Neural cell (in vitro differentiated cells): ENCODE measurements around the gene TRABD2B. TPM values are rescaled to one million over a fixed set of nuclear protein-coding genes. Genes with fewer than 3 reads are reported as not detected.

Experiments
- H2AFZ ChIP-seq: fragments of 200-600, 300-800 bp; sonication (generic), shearing (Covaris generic); 2 replicates; pipeline ENCODE4 v1.6.0; 2014; ENCODE audit warnings: low read depth, mild to moderate bottlenecking, antibody characterized with exemption, low read length, moderate library complexity
- H3F3A ChIP-seq: fragments of 200-600 bp; shearing (Covaris generic); 2 replicates; pipeline ENCODE4 v1.6.1; 2016; ENCODE audit warnings: mild to moderate bottlenecking, moderate library complexity, mixed read lengths, antibody characterized with exemption, low read length; ENCODE audit not compliant: insufficient read depth, poor library complexity, severe bottlenecking
- H3K27ac ChIP-seq: fragments of 200-600, 300-800 bp; sonication (generic), shearing (Covaris generic); 2 replicates; pipeline ENCODE4 v1.5.1; 2014; ENCODE audit warnings: mild to moderate bottlenecking, low read length, moderate library complexity
- H3K27me3 ChIP-seq: fragments of 300-800, 200-600 bp; sonication (generic), shearing (Covaris generic); 2 replicates; pipeline ENCODE4 v1.6.0; 2014; ENCODE audit warnings: mild to moderate bottlenecking, low read depth, low read length, moderate library complexity; ENCODE audit not compliant: insufficient read depth
- H3K36me3 ChIP-seq: fragments of 300-800, 200-600 bp; sonication (generic), shearing (Covaris generic); 2 replicates; pipeline ENCODE4 v1.5.1; 2014; ENCODE audit warnings: mild to moderate bottlenecking, antibody characterized with exemption, low read length, moderate library complexity; ENCODE audit not compliant: insufficient read depth
- H3K4me2 ChIP-seq: fragments of 300-800, 200-600 bp; sonication (generic), shearing (Covaris generic); 2 replicates; pipeline ENCODE4 v1.6.0; 2014; ENCODE audit warnings: mild to moderate bottlenecking, low read length
- H3K4me3 ChIP-seq: fragments of 300-800, 200-600 bp; sonication (generic), shearing (Covaris generic); 2 replicates; pipeline ENCODE4 v1.5.1; 2014; ENCODE audit warnings: mild to moderate bottlenecking, low read length, moderate library complexity
- H3K79me2 ChIP-seq: fragments of 200-600 bp; shearing (Covaris generic); replicated peaks from 2 replicates; pipeline ENCODE4 v1.6.0; 2014; ENCODE audit warnings: mild to moderate bottlenecking, low read length, moderate library complexity; ENCODE audit not compliant: insufficient read depth
- H3K9ac ChIP-seq: fragments of 300-800, 200-600 bp; sonication (generic), shearing (Covaris generic); 2 replicates; pipeline ENCODE4 v1.6.1; 2016; ENCODE audit warnings: mild to moderate bottlenecking, low read length, mixed read lengths
- H3K9me2 ChIP-seq: fragments of 200-600 bp; shearing (Covaris generic); 2 replicates; pipeline ENCODE4 v1.6.1; 2016; ENCODE audit warnings: mild to moderate bottlenecking, low read length, mixed read lengths; ENCODE audit not compliant: insufficient read depth
- H3K9me3 ChIP-seq: fragments of 200-600, 300-800 bp; sonication (generic), shearing (Covaris generic); 2 replicates; pipeline ENCODE4 v1.6.1; 2016; ENCODE audit warnings: mild to moderate bottlenecking, mixed run types, low read length, moderate library complexity, mixed read lengths
- H4K20me1 ChIP-seq: fragments of 200-600 bp; shearing (Covaris generic); 2 replicates; pipeline ENCODE4 v1.6.1; 2016; ENCODE audit warnings: mild to moderate bottlenecking, mixed run types; ENCODE audit not compliant: insufficient read depth
- EP300 ChIP-seq: fragments of 450-650 bp; conservative IDR thresholded peaks from 2 replicates; pipeline ENCODE4 v1.6.1; 2014; ENCODE audit warnings: antibody characterized with exemption, mild to moderate bottlenecking, moderate library complexity; ENCODE audit not compliant: poor library complexity, severe bottlenecking
- EZH2 ChIP-seq: fragments of 200-600, 300-800 bp; shearing (Covaris generic), sonication (generic); IDR thresholded peaks from 2 replicates; pipeline ENCODE4 v1.6.1; 2014; ENCODE audit warnings: antibody characterized with exemption, low read length, borderline replicate concordance, mild to moderate bottlenecking; ENCODE audit not compliant: insufficient read depth, poor library complexity, severe bottlenecking
- MXI1 ChIP-seq: fragments of 450-650 bp; conservative IDR thresholded peaks from 2 replicates; pipeline ENCODE4 v1.6.1; 2014; ENCODE audit warnings: antibody characterized with exemption, mild to moderate bottlenecking; ENCODE audit not compliant: poor library complexity, severe bottlenecking
- POLR2AphosphoS5 ChIP-seq: IDR thresholded peaks from 2 replicates; pipeline ENCODE4 v1.6.1; 2012
- RAD21 ChIP-seq: fragments of 450-650 bp; conservative IDR thresholded peaks from 2 replicates; pipeline ENCODE4 v1.6.1; 2014; ENCODE audit warnings: antibody characterized with exemption, mild to moderate bottlenecking, moderate library complexity
- REST ChIP-seq: IDR thresholded peaks from 2 replicates; pipeline ENCODE4 v1.6.1; 2012; ENCODE audit warnings: borderline replicate concordance
- SMC3 ChIP-seq: fragments of 450-650 bp; conservative IDR thresholded peaks from 2 replicates; pipeline ENCODE4 v1.6.1; 2014; ENCODE audit warnings: antibody characterized with exemption, mild to moderate bottlenecking, moderate library complexity; ENCODE audit not compliant: poor library complexity
- TAF1 ChIP-seq: IDR thresholded peaks from 2 replicates; pipeline ENCODE4 v1.6.1; 2012; ENCODE audit warnings: low read depth
- polyA plus RNA-seq: library from polyadenylated mRNA; depleted of rRNA; stranded (reverse); fragments of >200 nt; gene quantifications from 2 replicates; pipeline ENCODE4 v1.2.3, GENCODE V29; 2014
- TF ChIP-seq, protein P1 (sequence below): fragments of 450-650 bp; IDR thresholded peaks from 2 replicates; pipeline ENCODE4 v1.5.1; 2014; ENCODE audit warnings: antibody characterized with exemption, mild to moderate bottlenecking, moderate library complexity; ENCODE audit not compliant: poor library complexity, severe bottlenecking

Gene TRABD2B
- polyA plus RNA-seq, 1 donor from 2014 or later = 0.02 TPM

DNA sequence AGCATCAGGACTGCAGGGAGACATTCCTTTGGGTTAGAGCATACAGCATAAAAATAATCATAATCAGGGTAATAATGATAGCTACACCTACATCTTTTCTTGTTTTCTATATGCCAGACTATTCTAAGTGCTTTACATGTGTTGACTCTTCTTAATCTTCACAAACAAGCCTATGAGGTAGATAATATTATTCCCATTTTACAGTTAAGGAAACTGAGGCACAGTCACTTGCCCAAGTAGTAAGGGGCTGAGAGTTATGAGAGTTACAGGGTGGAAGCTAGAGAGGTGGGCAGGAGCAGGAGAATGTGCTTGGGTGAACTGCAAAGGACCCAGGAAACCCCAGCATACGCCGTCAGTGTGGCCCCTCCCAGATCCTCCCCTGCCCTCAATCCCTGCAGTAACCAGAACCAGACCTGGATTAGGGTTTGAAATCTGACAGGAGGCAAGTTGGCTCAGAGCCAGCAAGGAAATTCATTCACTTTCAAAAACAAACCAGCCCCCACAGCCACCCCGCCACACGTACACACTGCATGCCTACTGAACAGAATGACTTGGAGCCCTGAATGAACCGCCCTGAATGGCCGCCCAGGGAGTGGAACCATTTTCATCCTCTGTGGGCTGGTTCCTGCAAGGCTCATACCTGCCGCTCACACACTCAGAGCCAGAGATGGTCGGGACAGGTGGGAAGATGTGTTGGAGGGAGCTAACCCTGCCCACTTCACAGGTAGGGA, 126.1 kb downstream of the TRABD2B start:
- H3K27me3 ChIP-seq = no peaks in the 10 kb centered on the region
- H3F3A ChIP-seq = no peaks in the 10 kb centered on the region
- H3K9ac ChIP-seq = no peak overlapping the region
- TF ChIP-seq MXI1 = no peak
- TF ChIP-seq REST = no peak
- TF ChIP-seq RAD21 = no peak
- TF ChIP-seq, protein P1, sequence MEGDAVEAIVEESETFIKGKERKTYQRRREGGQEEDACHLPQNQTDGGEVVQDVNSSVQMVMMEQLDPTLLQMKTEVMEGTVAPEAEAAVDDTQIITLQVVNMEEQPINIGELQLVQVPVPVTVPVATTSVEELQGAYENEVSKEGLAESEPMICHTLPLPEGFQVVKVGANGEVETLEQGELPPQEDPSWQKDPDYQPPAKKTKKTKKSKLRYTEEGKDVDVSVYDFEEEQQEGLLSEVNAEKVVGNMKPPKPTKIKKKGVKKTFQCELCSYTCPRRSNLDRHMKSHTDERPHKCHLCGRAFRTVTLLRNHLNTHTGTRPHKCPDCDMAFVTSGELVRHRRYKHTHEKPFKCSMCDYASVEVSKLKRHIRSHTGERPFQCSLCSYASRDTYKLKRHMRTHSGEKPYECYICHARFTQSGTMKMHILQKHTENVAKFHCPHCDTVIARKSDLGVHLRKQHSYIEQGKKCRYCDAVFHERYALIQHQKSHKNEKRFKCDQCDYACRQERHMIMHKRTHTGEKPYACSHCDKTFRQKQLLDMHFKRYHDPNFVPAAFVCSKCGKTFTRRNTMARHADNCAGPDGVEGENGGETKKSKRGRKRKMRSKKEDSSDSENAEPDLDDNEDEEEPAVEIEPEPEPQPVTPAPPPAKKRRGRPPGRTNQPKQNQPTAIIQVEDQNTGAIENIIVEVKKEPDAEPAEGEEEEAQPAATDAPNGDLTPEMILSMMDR = no peak
- TF ChIP-seq EZH2 = no peak
- no peak for TF ChIP-seq POLR2AphosphoS5
- TF ChIP-seq SMC3 = no peak
- no peak for TF ChIP-seq TAF1
- TF ChIP-seq EP300 = no peak
- no peak overlapping the region for H3K4me2 ChIP-seq
- no peaks in the 10 kb centered on the region for H3K9me2 ChIP-seq
- H3K4me3 ChIP-seq = no peak overlapping the region
- H4K20me1 ChIP-seq = no peaks in the 10 kb centered on the region
- no peak overlapping the region for H3K27ac ChIP-seq
- H3K9me3 ChIP-seq = no peaks in the 10 kb centered on the region
- H2AFZ ChIP-seq = no peak overlapping the region
- no peaks in the 10 kb centered on the region for H3K36me3 ChIP-seq
- no peaks in the 10 kb centered on the region for H3K79me2 ChIP-seq

DNA sequence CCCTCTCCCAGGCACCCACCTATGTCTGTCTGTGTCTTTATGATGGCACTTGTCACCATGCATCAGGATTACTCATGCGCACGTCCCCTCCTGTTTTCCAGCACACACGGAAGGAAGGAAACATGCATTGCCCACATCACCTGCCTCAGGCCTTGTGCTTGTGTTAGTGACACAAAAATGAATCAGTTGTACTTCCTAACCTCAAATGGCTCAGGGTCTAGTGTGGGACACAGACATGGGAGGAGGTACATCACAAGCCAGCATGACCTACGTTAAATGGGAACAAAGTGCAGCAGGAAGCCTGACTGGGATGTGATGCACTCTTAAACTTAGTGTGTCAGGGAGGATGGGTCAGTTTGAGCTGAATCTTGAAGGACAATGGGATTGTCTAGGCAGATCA, 126.7 kb downstream of the TRABD2B start:
- Histone ChIP-seq H3K9me3 (no peaks in the 10 kb centered on the region), H3K79me2 (no peaks in the 10 kb centered on the region), H4K20me1 (no peaks in the 10 kb centered on the region), H3K27me3 (no peaks in the 10 kb centered on the region), H2AFZ (no peak overlapping the region), H3K36me3 (no peaks in the 10 kb centered on the region), H3K9ac (no peak overlapping the region), H3K9me2 (no peaks in the 10 kb centered on the region), H3K27ac (no peak overlapping the region), H3K4me2 (no peak overlapping the region), H3K4me3 (no peak overlapping the region), H3F3A (no peaks in the 10 kb centered on the region)
- TF ChIP-seq EP300 (no peak), SMC3 (no peak), RAD21 (no peak), EZH2 (no peak), MXI1 (no peak), TAF1 (no peak), POLR2AphosphoS5 (no peak), REST (no peak)
- TF ChIP-seq, protein P1 = no peak
